GM23338 (cell line): ENCODE measurements around the gene DYRK1A. TPM values are rescaled to one million over a fixed set of nuclear protein-coding genes. Genes with fewer than 3 reads are reported as not detected.

ENCODE experiments used
- ATAC-seq: fragments of 200-7000 bp; cut with Tn5 transposase; 3 replicates; pipeline ENCODE4 v1.9.1; 2020
- DNase-seq: peaks from one replicate; pipeline ENCODE4 v3.0.0-alpha.2; 2015; ENCODE audit warnings: low spot score
- H2AFZ ChIP-seq: fragments of 200-600 bp; sonication (generic); 2 replicates; pipeline ENCODE4 v1.8.0; 2016; ENCODE audit warnings: antibody characterized with exemption, mild to moderate bottlenecking, moderate library complexity
- H3F3A ChIP-seq: fragments of 200-600 bp; sonication (generic); replicated peaks from 2 replicates; pipeline ENCODE4 v1.8.0; 2017; ENCODE audit warnings: antibody characterized with exemption, mixed run types, low read depth
- H3K27ac ChIP-seq: fragments of 200-600 bp; sonication (generic); 2 replicates; pipeline ENCODE4 v1.6.1; 2016; ENCODE audit warnings: low read depth
- H3K27me3 ChIP-seq: fragments of 200-600 bp; sonication (generic); 2 replicates; pipeline ENCODE4 v1.8.0; 2016; ENCODE audit warnings: mild to moderate bottlenecking, mixed run types, moderate library complexity; ENCODE audit not compliant: insufficient read depth
- H3K36me3 ChIP-seq: fragments of 200-600 bp; sonication (generic); 2 replicates; pipeline ENCODE4 v1.8.0; 2016; ENCODE audit warnings: mild to moderate bottlenecking; ENCODE audit not compliant: insufficient read depth
- H3K4me1 ChIP-seq: fragments of 200-600 bp; sonication (generic); 2 replicates; pipeline ENCODE4 v1.8.0; 2016; ENCODE audit warnings: mild to moderate bottlenecking, moderate library complexity; ENCODE audit not compliant: insufficient read depth
- H3K4me2 ChIP-seq: fragments of 200-600 bp; sonication (generic); 2 replicates; pipeline ENCODE4 v1.7.1; 2017; ENCODE audit warnings: mixed run types
- H3K4me3 ChIP-seq: fragments of 200-600 bp; sonication (generic); 2 replicates; pipeline ENCODE4 v1.6.1; 2016; ENCODE audit warnings: mixed run types
- H3K79me2 ChIP-seq: fragments of 200-600 bp; sonication (generic); replicated peaks from 2 replicates; pipeline ENCODE4 v1.8.0; 2017; ENCODE audit warnings: mild to moderate bottlenecking; ENCODE audit not compliant: insufficient read depth
- H3K9me2 ChIP-seq: fragments of 200-600 bp; sonication (generic); 2 replicates; pipeline ENCODE4 v1.8.0; 2017; ENCODE audit not compliant: insufficient read depth
- H4K20me1 ChIP-seq: fragments of 200-600 bp; sonication (generic); replicated peaks from 2 replicates; pipeline ENCODE4 v1.8.0; 2017; ENCODE audit warnings: mild to moderate bottlenecking; ENCODE audit not compliant: insufficient read depth
- H3K27ac Mint-ChIP-seq: 2 replicates; pipeline ENCODE4 v1.8.0; 2020; ENCODE audit warnings: inconsistent platforms, mild to moderate bottlenecking, moderate library complexity, mixed read lengths
- H3K27me3 Mint-ChIP-seq: 3 replicates; pipeline ENCODE4 v1.8.0; 2022; ENCODE audit warnings: low read depth, mild to moderate bottlenecking, moderate library complexity, mixed read lengths, inconsistent platforms; ENCODE audit not compliant: insufficient read depth, poor library complexity
- H3K36me3 Mint-ChIP-seq: 3 replicates; pipeline ENCODE4 v1.8.0; 2021; ENCODE audit warnings: low read depth, mild to moderate bottlenecking, inconsistent platforms, moderate library complexity, mixed read lengths
- H3K4me1 Mint-ChIP-seq: 3 replicates; pipeline ENCODE4 v1.8.0; 2020; ENCODE audit warnings: mild to moderate bottlenecking, inconsistent platforms, mixed read lengths
- H3K4me3 Mint-ChIP-seq: 3 replicates; pipeline ENCODE4 v1.8.0; 2021; ENCODE audit warnings: moderate library complexity, mild to moderate bottlenecking, inconsistent platforms, mixed read lengths
- H3K9me3 Mint-ChIP-seq: 3 replicates; pipeline ENCODE4 v1.8.0; 2020; ENCODE audit warnings: moderate library complexity, mild to moderate bottlenecking, inconsistent platforms, mixed read lengths
- CREB1 ChIP-seq: fragments of 250-450 bp; sonication (Bioruptor Pico); IDR thresholded peaks from 2 replicates; pipeline ENCODE4 v1.5.0; 2020; ENCODE audit warnings: low read depth, mild to moderate bottlenecking, moderate library complexity
- EZH2phosphoT487 ChIP-seq: fragments of 200-600 bp; sonication (generic); IDR thresholded peaks from one replicate; pipeline ENCODE4 v1.8.1; 2018; ENCODE audit warnings: antibody characterized with exemption; ENCODE audit not compliant: unreplicated experiment
- POLR2AphosphoS5 ChIP-seq: IDR thresholded peaks from 2 replicates; pipeline ENCODE4 v1.6.1; 2016; ENCODE audit warnings: antibody characterized with exemption, low read depth
- ZNF114 ChIP-seq: fragments of 250-450 bp; sonication (Bioruptor Pico); IDR thresholded peaks from 2 replicates; pipeline ENCODE4 v1.5.0; 2020; ENCODE audit warnings: mild to moderate bottlenecking, moderate library complexity
- polyA plus RNA-seq: library from polyadenylated mRNA; unstranded; fragments of >200 nt; fragmentation: Nextera tagmentation; extraction: Ambion mirVana; gene quantifications from 2 replicates; pipeline ENCODE4 v1.2.1, GENCODE V29; 2016
- total RNA-seq: library from RNA; depleted of rRNA; stranded (reverse); fragments of >200 nt; shearing (Covaris generic); gene quantifications from 2 replicates; pipeline ENCODE4 v1.2.3, GENCODE V29; 2014
- TF ChIP-seq, protein P1 (sequence below): IDR thresholded peaks from 2 replicates; pipeline ENCODE4 v1.6.1; 2016; ENCODE audit warnings: antibody characterized with exemption
- TF ChIP-seq, protein P2 (sequence below): IDR thresholded peaks from one replicate; pipeline ENCODE4 v1.6.1; 2018; ENCODE audit warnings: antibody characterized with exemption; ENCODE audit not compliant: unreplicated experiment
- TF ChIP-seq, protein P3 (sequence below): fragments of 250-450 bp; sonication (Bioruptor Pico); IDR thresholded peaks from 2 replicates; pipeline ENCODE4 v1.5.0; 2020; ENCODE audit warnings: mild to moderate bottlenecking, moderate library complexity

The DYRK1A gene
- total and polyA plus RNA-seq, 2 experiments from 2014 or later: 10.3 to 84.7 TPM

DNA sequence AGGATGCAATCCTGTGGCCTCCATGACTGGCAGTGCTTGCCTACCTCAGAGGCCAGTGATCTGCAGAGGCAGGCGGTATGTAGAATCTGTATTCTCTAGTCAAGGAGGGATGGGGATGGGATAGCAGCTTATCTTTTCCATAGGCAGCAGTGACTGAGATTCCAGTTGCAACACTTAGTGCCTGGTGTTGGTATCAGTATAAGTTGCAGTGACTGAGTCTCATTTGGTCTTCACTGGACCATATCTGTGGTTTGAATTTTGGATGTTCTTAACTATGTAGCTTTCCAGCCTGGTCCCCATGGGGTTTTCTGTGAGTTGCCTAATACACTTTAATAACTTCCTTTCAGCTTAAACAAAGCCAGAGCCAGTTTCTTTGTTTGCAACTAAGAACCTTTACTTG is 16.5 kb downstream of the DYRK1A start (continued):
- TF ChIP-seq, protein P1, sequence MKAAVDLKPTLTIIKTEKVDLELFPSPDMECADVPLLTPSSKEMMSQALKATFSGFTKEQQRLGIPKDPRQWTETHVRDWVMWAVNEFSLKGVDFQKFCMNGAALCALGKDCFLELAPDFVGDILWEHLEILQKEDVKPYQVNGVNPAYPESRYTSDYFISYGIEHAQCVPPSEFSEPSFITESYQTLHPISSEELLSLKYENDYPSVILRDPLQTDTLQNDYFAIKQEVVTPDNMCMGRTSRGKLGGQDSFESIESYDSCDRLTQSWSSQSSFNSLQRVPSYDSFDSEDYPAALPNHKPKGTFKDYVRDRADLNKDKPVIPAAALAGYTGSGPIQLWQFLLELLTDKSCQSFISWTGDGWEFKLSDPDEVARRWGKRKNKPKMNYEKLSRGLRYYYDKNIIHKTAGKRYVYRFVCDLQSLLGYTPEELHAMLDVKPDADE: no peak
- TF ChIP-seq CREB1 (CRISPR knock-in tag): no peak
- no peak for TF ChIP-seq ZNF114 (CRISPR knock-in tag)
- TF ChIP-seq EZH2phosphoT487: no peak
- TF ChIP-seq, protein P2, sequence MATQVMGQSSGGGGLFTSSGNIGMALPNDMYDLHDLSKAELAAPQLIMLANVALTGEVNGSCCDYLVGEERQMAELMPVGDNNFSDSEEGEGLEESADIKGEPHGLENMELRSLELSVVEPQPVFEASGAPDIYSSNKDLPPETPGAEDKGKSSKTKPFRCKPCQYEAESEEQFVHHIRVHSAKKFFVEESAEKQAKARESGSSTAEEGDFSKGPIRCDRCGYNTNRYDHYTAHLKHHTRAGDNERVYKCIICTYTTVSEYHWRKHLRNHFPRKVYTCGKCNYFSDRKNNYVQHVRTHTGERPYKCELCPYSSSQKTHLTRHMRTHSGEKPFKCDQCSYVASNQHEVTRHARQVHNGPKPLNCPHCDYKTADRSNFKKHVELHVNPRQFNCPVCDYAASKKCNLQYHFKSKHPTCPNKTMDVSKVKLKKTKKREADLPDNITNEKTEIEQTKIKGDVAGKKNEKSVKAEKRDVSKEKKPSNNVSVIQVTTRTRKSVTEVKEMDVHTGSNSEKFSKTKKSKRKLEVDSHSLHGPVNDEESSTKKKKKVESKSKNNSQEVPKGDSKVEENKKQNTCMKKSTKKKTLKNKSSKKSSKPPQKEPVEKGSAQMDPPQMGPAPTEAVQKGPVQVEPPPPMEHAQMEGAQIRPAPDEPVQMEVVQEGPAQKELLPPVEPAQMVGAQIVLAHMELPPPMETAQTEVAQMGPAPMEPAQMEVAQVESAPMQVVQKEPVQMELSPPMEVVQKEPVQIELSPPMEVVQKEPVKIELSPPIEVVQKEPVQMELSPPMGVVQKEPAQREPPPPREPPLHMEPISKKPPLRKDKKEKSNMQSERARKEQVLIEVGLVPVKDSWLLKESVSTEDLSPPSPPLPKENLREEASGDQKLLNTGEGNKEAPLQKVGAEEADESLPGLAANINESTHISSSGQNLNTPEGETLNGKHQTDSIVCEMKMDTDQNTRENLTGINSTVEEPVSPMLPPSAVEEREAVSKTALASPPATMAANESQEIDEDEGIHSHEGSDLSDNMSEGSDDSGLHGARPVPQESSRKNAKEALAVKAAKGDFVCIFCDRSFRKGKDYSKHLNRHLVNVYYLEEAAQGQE: no peak

DNA sequence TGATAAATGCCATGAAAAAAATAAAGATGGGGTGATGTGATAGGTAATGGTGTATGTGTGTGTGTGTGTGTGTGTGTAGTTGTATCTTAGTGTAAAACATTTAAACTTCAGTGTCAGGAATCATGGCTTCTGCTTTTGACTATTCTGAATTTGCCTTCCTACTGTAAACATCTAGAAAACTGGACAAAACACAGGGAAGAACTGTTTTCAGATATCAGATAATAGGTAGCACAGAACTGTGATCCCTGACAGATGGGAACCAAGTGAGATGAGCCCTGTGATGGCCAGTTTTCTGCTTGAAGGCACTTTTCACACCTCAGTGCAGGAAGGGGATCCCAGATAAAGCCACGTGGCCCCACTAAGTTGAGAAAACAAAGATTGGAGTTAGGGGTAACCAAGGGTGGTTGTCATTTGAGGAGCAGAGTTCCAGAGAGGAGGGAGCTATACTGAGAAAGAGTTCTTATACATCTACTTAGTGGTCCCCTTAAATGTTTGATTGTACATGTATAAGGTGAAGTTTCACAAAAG is 17.3 kb downstream of the DYRK1A start:
- Mint-ChIP-seq H3K4me1 (peaks cover 75% of the 10 kb centered on the region), H3K36me3 (no peaks in the 10 kb centered on the region), H3K4me3 (no peak overlapping the region), H3K27ac (no peak overlapping the region), H3K9me3 (no peaks in the 10 kb centered on the region), H3K27me3 (peaks cover 2% of the 10 kb centered on the region)
- Histone ChIP-seq H3K27ac (peak overlapping the region; percentile 35; the same call in 1 of the 2 replicates), H3K4me1 (peaks cover 43% of the 10 kb centered on the region), H3F3A (no peaks in the 10 kb centered on the region), H3K79me2 (peaks cover 100% of the 10 kb centered on the region), H3K4me3 (no peak overlapping the region), H4K20me1 (peaks cover 75% of the 10 kb centered on the region), H3K4me2 (no peak overlapping the region), H3K27me3 (no peaks in the 10 kb centered on the region), H3K9me2 (no peaks in the 10 kb centered on the region), H3K36me3 (no peaks in the 10 kb centered on the region), H2AFZ (no peak overlapping the region)
- TF ChIP-seq POLR2AphosphoS5 (no peak), CREB1 (CRISPR knock-in tag) (no peak), ZNF114 (CRISPR knock-in tag) (no peak)
- TF ChIP-seq, protein P3, sequence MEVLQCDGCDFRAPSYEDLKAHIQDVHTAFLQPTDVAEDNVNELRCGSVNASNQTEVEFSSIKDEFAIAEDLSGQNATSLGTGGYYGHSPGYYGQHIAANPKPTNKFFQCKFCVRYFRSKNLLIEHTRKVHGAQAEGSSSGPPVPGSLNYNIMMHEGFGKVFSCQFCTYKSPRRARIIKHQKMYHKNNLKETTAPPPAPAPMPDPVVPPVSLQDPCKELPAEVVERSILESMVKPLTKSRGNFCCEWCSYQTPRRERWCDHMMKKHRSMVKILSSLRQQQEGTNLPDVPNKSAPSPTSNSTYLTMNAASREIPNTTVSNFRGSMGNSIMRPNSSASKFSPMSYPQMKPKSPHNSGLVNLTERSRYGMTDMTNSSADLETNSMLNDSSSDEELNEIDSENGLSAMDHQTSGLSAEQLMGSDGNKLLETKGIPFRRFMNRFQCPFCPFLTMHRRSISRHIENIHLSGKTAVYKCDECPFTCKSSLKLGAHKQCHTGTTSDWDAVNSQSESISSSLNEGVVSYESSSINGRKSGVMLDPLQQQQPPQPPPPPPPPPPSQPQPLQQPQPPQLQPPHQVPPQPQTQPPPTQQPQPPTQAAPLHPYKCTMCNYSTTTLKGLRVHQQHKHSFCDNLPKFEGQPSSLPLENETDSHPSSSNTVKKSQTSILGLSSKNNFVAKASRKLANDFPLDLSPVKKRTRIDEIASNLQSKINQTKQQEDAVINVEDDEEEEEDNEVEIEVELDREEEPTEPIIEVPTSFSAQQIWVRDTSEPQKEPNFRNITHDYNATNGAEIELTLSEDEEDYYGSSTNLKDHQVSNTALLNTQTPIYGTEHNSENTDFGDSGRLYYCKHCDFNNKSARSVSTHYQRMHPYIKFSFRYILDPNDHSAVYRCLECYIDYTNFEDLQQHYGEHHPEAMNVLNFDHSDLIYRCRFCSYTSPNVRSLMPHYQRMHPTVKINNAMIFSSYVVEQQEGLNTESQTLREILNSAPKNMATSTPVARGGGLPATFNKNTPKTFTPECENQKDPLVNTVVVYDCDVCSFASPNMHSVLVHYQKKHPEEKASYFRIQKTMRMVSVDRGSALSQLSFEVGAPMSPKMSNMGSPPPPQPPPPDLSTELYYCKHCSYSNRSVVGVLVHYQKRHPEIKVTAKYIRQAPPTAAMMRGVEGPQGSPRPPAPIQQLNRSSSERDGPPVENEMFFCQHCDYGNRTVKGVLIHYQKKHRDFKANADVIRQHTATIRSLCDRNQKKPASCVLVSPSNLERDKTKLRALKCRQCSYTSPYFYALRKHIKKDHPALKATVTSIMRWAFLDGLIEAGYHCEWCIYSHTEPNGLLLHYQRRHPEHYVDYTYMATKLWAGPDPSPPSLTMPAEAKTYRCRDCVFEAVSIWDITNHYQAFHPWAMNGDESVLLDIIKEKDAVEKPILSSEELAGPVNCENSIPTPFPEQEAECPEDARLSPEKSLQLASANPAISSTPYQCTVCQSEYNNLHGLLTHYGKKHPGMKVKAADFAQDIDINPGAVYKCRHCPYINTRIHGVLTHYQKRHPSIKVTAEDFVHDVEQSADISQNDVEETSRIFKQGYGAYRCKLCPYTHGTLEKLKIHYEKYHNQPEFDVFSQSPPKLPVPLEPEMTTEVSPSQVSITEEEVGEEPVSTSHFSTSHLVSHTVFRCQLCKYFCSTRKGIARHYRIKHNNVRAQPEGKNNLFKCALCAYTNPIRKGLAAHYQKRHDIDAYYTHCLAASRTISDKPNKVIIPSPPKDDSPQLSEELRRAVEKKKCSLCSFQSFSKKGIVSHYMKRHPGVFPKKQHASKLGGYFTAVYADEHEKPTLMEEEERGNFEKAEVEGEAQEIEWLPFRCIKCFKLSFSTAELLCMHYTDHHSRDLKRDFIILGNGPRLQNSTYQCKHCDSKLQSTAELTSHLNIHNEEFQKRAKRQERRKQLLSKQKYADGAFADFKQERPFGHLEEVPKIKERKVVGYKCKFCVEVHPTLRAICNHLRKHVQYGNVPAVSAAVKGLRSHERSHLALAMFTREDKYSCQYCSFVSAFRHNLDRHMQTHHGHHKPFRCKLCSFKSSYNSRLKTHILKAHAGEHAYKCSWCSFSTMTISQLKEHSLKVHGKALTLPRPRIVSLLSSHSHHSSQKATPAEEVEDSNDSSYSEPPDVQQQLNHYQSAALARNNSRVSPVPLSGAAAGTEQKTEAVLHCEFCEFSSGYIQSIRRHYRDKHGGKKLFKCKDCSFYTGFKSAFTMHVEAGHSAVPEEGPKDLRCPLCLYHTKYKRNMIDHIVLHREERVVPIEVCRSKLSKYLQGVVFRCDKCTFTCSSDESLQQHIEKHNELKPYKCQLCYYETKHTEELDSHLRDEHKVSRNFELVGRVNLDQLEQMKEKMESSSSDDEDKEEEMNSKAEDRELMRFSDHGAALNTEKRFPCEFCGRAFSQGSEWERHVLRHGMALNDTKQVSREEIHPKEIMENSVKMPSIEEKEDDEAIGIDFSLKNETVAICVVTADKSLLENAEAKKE (CRISPR knock-in tag): no peak
- DNase-seq (no peak), ATAC-seq (no peak)
